ENCODE data around the gene PLCH2.

The PLCH2 gene

DNA sequence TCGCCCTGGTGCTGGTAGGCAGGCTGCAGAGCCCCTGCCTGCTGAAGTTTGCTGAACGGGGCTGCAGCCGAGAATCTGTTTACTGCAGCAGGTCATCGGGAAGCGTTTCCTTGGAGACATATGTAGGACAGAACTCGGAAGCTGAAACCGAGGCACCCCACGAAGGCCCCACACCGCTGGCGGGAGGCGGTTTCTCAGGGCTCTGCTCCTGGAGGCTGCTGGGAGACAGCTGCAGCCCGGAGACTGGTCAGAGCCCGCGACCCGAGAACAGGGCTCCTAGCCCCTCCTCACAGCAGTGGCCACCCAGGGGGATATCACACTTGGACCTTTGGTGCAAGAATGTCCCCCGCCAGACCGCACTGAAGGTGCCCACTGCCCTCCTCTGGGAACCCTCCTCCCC, 12.7 kb upstream of the PLCH2 start:
- DNase-seq = no peak

DNA sequence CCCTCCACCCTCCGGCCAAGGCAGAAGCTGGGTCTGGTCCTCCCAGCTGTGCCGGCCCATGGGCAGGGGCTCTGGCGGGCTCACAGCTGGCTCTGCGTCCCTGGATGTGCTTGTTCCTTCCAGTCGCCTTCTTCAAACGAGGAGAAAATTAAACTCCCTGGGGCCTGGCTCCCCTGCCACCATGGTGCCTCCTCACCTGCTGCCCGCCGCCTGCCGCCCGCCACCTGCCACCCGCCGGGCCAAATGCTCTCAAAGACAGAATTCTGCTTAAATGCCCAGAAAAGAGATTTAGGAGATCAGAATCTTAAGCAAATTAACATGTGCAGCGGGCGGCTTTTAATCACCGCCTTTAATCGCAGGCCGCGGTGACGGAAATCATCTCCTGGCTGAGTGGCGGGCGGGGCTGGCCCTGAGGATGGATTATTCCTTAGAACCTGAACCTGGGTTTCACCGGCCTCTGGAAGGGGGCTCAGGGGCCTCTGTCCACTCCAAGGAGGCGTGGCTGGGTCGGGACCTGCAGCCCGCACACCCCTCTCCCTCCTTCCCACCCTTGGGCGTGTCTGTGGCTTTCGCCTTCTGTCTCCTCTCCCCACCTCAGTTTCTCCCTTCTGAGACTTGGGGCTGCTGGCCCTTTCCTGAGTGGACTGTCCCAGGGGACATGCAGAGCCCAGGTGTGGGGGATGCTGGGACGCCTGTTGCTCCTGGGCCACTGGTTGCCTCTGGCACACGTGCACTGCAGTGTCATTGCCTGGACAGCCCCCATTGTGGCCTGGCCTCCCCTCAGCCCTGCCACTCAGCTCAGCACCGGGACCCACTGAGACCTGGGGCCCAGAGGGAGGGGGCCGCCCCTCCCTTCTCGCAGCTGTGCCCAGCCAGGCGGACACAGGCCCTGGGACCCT, 10.5 kb upstream of the PLCH2 start:
- no peak for DNase-seq

DNA sequence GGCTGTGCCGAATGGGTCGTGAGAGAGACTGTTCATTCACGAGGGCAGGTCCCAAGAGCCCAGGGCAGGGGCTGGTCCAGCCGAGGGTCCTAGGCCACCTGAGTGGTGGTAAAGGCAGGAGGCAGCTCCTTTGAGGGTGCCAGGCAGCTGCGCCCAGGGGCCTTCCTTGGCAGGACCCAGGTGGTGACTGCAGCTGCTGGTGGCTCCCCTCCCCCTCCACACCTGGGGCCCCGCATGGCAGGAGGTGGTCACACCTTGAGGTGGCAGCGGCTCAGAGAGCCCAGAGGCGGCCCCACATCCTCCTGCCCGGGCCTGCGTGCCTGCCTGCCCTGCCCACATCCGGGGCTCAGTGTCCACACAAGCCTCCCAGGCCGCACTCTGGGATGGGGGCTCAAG, 9.8 kb upstream of the PLCH2 start:
- DNase-seq = no peak

DNA sequence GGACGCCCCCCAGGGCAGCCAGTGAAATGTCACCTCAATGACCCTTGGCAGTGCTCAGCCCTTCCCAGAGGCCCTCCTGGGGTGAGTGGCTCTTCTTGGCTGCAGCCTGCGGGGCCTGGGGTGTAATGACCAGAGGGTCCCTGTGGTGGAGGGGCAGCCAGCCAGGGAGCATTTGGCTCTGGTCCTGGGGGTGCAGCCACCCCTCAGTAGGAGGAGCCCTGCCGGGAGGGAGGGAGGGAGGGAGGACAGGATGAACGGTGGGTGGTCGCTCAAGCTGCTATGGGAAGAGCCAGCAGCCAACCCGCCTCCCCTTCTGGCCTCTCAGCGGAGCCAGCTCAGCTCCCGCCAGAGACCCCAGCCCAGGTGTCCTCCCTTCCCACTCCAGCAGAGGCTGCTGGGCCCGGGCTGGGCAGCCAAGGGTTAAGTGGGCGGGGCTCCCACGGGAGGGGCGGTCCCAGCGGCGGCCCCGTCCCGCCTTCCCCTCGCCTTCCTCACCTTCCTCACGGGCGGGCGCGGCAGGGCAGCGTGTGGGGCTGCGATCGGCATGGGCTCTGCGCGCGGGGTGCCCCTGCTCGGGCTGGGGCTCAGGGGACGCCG, 9.0 kb upstream of the PLCH2 start:
- DNase-seq = no peak

DNA sequence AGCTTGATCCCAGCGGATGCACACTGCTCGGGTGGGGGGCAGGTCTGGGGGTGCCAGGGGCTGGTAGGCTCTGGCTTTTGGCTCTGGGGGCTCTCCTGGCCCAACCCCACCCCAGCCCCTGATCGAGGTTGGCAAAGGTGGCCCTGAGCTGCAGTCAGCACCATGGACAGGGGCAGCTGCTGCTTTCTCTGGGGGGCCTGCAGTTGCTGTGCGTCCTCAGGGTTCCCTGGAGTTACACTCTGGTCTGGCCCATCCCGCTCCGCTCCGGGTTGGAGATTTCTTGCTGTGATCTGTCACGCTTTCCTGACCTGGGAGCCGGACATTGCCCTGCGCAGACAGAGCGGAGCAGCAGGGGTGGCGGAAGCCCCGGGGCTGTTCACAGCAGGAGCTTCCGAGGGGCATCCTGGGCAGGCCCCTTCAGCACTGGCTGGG, 8.0 kb upstream of the PLCH2 start:
- DNase-seq = no peak

DNA sequence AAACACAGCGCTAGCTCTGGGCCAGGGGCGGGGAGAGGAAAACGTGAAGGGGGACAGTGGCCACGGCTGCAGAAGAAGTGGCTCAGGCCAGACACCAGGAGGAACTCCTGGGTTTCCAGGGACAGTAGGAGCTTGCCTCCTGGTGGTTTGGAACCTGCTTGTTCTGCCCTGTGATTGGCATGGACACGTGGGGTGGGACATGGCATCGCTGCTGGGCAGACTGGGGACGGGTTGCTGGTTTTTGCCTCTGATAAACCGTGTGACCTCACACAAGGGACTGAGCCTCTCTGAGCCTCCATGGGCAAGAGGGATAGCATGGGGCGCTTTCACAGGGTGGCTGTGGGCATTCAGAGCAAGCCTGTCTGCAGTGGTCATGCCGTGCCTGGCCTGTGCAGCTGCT, 7.5 kb upstream of the PLCH2 start:
- DNase-seq = no peak

DNA sequence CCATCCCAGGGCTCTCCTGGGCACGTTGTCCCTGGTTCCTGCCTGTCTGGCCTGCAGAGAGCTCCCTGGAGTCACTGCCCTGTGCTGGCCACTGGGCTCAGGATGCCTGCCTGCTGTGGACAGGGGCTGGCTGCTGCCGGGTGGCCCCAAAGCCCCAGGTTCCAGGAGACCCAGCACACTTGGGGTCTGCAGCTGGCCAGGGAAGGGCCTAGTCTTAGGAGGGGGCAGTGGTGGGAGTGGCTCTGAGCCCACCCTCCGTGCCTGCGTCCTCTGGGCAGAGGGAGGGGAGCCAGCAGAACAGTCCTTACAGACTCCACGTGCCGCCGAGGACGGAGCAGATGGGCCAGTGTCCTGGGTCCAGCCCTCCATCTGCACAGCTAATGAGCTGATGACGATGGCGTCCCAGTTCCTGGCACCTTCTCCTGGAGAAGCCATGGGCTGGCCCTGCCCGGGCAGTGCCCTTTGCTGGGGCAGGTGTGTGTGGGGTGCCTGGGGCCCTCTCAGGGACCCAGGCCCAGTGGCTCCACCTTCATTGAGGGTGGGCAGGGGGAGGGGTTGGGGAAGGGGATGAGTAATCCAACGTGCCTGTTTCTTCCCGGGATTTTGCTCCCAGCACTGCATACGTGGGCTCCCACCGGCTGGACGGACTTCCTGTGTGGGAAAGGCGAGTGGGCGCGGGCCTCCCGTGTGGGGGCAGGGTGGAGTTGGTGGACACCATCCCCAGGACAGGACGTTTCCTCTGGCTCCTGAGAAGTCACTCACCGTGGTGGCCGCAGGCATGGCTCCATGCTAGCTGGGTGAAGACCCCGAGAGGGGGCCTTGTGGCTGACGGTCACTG, 6.8 kb upstream of the PLCH2 start:
- no peak for DNase-seq

DNA sequence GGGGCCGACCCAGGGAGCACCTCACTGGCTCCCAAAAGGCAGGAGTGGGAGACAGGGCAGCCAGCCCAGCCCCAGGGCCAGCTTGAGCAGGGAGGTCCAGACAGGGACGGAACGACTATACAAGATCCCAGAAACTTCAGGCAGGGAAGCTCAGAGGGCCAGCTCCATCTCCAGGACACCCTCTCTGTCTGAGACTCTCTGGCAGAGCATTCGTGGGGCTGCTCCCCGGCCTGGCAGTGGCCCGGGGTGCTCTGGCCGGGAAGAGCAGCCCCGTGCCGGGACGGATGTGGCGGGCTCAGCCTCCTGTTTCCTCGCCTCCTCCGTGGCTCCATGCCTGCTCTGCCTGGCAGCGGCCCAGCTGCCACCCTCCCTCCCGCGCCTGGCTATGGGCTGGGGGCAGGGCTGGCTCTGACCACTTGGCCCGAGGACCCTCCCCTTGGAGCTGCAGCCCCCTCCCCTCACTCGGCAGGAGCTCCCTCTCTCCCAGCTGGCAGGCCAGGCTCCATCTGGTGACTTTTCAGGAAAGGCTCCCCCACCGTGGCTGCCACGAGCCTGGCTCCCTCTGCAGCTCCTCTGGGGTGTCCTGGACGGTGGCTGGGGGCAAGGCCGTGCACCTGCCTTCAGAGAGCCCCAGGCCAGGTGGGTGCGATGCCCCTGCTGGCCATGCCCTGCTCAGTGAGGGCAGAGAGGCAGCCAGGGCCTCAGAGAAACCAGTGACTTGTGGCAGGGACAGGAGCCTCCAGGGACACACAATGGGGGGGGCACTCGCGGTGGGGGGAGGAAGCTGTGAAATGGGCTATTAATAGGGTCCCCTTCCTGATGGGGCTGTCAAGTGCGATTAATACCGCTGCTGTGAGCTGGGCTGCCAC, 5.6 kb upstream of the PLCH2 start:
- DNase-seq = no peak

DNA sequence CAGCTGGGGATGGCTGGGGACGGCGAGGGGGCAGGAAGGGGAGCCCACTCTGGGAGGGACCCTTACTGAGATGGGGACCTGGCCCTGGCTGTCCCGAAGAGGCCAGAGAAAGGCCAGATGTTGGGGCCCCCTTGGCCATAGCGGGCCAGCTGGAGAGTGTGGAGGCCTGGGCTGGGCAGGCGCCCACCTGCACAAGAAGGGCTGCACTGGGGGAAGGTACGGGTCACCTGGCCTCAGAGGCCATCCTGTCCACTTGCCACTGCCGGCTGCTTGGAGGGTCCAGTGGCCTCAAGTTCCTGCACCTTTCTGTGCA, 5.0 kb upstream of the PLCH2 start:
- DNase-seq = no peak

DNA sequence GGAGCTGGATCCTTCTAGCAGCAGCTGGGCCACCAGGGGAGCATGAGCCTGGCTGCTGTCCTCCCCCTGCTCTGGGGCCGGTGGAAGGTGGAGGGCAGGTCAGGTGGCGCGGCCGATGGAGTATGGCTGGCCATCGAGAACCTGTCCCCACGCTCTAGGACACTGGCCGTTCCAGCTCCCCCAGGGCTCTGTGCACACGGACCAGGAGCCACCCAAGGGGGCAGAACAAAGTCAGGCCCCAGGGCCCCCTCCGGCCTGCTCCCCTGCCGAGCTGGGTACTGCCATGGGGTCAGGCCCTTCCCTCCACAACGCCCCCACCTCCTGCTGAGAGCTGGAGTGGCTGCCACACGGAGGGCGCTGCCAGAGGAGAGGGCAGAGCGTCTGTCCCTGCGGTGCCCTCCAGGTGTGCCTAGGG, 4.5 kb upstream of the PLCH2 start:
- DNase-seq = no peak

DNA sequence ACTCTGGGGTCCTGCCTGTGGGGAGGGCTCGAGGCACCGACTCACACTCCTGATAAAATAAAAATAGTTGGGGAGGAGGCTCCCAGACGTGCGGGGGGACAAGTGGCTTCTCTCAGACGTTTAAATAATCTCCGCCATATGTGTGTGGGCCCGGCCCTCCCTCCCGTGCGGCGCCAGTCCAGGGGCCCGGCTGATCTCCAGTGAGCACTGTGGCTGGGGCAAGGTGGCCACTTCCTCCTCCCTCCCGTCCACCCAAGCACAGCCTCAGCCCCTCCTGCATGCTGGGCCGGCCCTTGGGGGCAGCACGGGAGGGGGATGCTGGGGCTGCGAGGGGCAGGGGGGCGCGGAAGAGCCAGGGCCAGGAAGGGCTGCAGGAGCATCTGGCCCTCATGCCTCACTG, 4.0 kb upstream of the PLCH2 start:
- DNase-seq = no peak

DNA sequence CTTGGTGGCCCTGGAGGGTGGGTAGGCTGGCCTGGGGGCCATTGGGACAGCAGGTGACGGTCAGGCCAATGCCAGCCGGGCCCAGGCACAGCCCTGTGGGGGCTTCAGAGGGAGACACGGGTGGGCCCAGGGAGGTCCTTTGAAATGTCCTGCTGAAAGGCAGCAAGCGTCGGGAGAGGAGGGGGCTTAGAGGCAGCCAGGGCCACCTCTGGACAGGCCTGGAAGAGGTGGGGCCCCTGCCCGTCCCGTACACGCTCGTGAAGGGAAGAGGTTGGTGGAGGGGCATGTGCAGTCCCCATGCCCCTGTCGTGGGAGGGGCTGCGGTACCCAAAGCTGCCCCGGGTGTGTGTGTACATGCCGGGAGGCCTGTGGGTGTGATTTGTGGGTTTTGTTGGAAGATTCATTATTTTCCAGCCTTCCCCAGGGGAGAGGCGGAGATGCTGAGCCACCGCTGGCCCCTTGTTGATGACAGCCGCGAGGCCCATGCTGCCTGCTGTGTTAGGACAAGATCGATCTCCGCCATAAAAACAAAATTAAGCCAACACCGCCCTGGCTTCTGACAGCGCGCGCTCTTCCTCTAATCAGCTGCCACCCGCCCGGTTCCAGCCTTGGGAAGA, 3.4 kb upstream of the PLCH2 start:
- DNase-seq = no peak

DNA sequence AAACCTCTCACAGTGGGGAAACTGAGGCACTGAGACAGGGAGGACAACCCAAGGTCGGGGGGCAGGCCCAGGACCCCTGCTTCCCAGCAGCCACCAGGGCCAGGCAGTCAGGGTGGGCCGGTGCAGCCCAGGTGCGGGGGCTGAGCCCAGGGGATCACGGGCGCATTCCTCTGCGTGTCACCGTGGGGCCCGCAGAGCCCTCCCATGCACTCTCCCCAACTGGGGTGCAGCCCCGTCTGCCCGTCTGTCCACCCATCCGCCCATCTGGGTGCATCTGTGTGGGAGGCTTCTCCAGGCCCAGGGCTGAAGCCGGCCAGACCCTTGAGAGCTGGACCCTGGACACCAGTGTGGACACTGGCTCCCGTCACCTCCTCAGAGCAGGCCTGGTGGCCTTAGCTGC, 2.9 kb upstream of the PLCH2 start:
- no peak for DNase-seq

DNA sequence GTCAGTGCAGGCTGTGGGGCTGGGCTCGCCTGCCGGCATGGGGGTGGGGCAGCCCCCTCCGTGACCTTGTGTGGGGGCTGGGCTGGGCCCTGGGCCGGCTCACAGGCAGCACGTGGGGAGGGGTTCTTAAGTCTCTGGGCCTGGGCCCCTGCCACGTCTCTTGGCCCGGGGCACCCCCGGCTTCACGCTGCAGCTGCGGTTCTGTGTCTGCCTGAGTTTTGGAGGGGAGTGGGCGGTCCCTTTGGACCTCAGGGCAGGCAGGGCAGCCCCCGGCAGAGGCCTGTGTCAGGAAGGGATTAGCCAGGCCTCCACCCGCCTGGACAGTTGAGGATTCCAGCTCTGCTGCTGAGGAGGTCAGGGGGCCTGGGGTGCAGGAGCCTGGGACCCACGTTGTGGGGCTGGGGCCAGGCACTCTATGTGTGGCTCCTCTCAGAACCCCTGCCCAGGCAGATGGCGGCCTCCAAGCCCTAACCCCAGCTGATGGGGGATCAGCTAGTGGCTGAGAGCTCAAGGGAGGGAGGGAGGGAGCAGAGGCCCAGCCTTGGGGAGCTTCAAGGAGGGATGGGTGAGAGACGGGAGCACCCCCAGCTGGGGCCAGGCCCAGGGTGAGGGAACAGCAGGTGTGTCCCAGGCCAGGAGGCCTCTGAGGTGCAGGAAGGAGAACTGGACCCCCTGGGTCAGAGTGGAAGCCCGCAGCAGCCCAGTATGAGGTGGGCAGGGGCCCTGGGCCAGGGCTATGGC, 1.8 kb upstream of the PLCH2 start:
- DNase-seq = no peak

DNA sequence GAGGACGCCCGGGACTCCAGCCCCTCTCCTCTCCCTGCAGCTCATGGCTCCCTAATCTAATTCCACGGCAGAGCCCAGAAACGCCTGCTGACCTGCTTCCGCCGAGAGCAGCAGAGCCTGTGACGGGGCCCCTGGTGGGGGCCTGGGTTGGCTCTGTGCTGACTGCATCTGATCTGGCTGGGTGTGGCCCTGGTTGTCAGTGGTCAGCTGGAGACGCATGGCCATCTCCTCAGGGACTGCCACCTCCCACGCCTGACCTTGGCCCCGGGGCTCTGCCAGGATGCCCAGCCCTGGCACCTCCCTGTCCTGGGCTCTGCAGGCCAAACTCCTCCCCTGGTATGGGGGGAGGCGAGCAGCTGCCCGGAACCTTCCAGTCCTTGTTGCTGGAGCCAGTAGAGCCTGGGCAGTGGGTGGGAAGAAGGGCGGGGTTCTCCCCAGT, 1.1 kb upstream of the PLCH2 start:
- DNase-seq = no peak

DNA sequence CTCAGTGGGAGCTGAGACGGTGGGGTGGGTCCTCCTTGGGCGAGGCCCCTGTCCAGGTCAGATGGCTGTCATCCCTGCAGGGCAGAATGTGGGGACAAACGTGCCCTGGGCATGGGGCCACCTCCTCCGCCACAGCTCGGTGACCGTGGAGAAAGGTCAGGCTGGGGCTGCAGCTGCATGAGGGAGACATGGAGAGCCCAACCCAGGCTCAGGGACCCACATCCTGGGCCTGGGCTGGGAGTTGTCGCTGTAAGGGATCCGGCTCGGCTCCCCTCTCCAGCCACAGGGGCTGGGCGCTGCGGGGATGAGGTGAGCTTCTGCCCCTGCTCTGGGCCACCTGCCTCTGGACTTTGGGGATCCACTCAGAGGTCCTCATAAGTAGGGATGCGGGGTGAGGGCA, 518 bp upstream of the PLCH2 start:
- DNase-seq = no peak

DNA sequence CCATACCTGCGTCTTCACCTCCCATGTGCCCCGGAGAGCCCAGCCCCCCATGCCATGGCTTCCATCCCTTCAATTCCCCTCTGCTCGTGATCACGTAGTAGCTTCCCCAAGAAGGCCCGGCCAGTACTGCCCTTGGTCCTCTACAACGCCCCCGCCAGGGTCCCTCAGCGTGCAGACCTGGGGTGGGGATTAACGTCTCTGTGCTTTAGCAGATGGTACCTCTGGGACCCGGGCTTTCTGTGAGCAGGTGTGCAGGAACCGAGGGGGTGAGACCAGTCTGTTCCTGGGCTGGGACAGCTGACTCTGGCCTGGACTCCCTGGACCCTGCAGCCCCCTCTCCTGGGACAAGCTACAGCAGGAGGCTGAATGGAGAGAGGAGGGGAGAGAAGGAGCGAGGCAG, 1.2 kb downstream of the PLCH2 start:
- DNase-seq = no peak

DNA sequence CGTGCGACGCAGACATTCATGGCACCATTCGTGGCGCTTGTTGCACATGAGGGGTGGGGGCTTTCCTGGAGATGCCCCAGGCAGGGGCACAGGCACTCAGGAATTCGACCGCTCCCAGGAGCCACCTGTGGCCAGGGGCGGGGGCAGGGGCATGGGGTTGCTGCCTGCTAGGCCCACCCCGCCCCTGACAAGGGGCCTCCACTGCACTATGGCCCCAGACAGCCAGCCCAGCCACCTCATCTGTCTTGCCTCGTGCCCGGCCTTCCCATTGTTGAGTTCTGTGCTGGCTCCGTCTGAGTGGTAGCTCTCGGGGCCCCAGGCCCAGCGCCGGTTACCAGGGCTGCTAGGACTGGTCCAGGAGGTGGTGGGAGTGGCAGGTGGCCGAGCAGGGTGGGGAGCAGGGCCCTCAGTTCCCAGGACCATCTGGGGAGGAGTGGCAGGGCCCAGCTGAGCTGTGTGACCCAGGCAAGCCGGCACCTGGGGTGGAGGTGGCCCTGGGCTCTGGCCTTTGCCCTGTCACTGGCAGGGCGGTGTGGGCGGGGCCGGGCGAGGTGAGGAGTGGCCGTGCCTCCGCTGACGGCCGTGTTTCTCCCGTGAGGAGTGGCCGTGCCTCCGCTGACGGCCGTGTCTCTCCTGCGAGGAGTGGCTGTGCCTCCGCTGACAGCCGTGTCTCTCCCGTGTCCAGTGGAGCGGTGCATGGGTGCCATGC, 1.9 kb downstream of the PLCH2 start:
- no peak for DNase-seq

DNA sequence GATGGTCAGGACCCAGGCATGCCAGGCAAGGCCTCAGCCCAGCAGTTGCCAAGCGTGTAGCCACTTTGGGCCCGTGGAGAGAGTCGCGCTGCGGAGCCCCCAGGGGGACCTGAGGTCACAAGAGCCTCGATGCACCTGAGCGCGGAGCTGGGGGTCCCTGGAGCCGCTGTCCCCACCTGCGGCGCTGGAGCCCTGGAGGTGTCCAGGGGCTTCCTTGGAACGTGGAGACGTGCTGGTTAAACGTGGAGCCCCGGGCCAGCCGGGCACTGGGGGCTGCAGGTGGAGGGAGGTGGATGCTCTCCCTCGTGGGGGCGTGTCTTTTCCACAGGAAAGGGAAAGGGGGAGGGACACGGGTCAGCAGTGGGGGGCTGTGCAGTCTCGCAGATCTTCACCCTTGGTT, 3.1 kb downstream of the PLCH2 start:
- no peak for DNase-seq

DNA sequence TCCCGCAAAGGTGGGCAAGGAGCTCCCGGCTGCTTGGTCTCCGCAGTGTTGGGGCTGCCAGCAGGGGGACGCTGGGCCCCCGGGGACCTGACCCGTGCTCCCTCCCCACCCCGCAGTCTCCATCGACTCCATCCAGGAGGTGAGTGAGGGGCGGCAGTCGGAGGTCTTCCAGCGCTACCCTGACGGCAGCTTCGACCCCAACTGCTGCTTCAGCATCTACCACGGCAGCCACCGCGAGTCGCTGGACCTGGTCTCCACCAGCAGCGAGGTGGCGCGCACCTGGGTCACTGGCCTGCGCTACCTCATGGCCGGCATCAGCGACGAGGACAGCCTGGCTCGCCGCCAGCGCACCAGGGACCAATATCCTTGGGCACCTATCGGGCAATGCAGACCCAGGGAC, 3.5 kb downstream of the PLCH2 start:
- no peak for DNase-seq
